WTC11 (cell line): ENCODE measurements around the gene AGBL1.

Experiments used
- CREM ChIP-seq: sonication (generic); formaldehyde crosslinking; IDR thresholded peaks from 2 replicates; pipeline ENCODE4 v1.8.1; 2022; ENCODE audit warnings: mild to moderate bottlenecking, missing genetic modification reagents, moderate library complexity
- FOXJ3 ChIP-seq: sonication (generic); formaldehyde crosslinking; IDR thresholded peaks from 2 replicates; pipeline ENCODE4 v1.9.0; 2021; ENCODE audit warnings: missing genetic modification reagents, mild to moderate bottlenecking, borderline replicate concordance
- MYBL2 ChIP-seq: sonication (generic); formaldehyde crosslinking; IDR thresholded peaks from 2 replicates; pipeline ENCODE4 v1.8.1; 2023; ENCODE audit warnings: mild to moderate bottlenecking, moderate library complexity, missing genetic modification reagents
- NR1H2 ChIP-seq: sonication (generic); formaldehyde crosslinking; IDR thresholded peaks from 2 replicates; pipeline ENCODE4 v1.9.0; 2021; ENCODE audit warnings: mild to moderate bottlenecking, moderate library complexity, missing genetic modification reagents
- SMAD3 ChIP-seq: sonication (generic); formaldehyde crosslinking; IDR thresholded peaks from 2 replicates; pipeline ENCODE4 v1.8.0; 2022; ENCODE audit warnings: missing genetic modification reagents, mild to moderate bottlenecking, borderline replicate concordance
- TCF7 ChIP-seq: sonication (generic); formaldehyde crosslinking; IDR thresholded peaks from 2 replicates; pipeline ENCODE4 v1.8.0; 2022; ENCODE audit warnings: mild to moderate bottlenecking, low read depth, missing genetic modification reagents, moderate library complexity
- TP53 ChIP-seq: sonication (generic); formaldehyde crosslinking; IDR thresholded peaks from 2 replicates; pipeline ENCODE4 v1.8.1; 2023; ENCODE audit warnings: mild to moderate bottlenecking, missing genetic modification reagents
- ZNF138 ChIP-seq: sonication (generic); formaldehyde crosslinking; conservative IDR thresholded peaks from 2 replicates; pipeline ENCODE4 v1.8.1; 2022; ENCODE audit warnings: mild to moderate bottlenecking, moderate library complexity, missing genetic modification reagents
- ZNF232 ChIP-seq: sonication (generic); formaldehyde crosslinking; IDR thresholded peaks from 2 replicates; pipeline ENCODE4 v1.8.0; 2022; ENCODE audit warnings: mild to moderate bottlenecking, missing genetic modification reagents
- ZNF317 ChIP-seq: sonication (generic); formaldehyde crosslinking; IDR thresholded peaks from 2 replicates; pipeline ENCODE4 v1.8.1; 2023; ENCODE audit warnings: low read depth, mild to moderate bottlenecking, moderate library complexity, missing genetic modification reagents, borderline replicate concordance
- TF ChIP-seq, protein P1 (sequence below): fragments of 200-600 bp; IDR thresholded peaks from 2 replicates; pipeline ENCODE4 v1.8.0; 2022; ENCODE audit warnings: antibody characterized with exemption
- TF ChIP-seq, protein P2 (sequence below): sonication (generic); formaldehyde crosslinking; IDR thresholded peaks from 2 replicates; pipeline ENCODE4 v1.8.1; 2023; ENCODE audit warnings: mild to moderate bottlenecking, missing genetic modification reagents, moderate library complexity

DNA sequence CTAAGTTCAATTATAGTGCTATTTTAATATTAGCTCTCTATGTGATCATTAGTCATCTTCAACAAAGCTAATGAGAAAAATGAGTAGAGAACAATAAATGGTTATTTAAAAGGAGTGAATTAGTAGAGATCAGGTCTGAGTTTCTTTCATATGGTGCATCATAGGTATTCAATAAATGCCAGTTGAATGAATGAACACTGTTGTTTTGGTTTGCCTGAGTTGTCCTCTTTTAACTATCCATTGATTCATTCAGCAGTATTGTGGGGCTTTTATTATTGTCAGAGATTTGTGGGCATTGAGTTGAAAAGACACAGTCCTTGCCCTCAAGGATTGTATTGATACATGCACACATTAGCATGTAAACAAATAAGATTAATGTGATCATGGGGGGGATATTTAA is 88.2 kb downstream of the AGBL1 start:
- TF ChIP-seq, protein P1, sequence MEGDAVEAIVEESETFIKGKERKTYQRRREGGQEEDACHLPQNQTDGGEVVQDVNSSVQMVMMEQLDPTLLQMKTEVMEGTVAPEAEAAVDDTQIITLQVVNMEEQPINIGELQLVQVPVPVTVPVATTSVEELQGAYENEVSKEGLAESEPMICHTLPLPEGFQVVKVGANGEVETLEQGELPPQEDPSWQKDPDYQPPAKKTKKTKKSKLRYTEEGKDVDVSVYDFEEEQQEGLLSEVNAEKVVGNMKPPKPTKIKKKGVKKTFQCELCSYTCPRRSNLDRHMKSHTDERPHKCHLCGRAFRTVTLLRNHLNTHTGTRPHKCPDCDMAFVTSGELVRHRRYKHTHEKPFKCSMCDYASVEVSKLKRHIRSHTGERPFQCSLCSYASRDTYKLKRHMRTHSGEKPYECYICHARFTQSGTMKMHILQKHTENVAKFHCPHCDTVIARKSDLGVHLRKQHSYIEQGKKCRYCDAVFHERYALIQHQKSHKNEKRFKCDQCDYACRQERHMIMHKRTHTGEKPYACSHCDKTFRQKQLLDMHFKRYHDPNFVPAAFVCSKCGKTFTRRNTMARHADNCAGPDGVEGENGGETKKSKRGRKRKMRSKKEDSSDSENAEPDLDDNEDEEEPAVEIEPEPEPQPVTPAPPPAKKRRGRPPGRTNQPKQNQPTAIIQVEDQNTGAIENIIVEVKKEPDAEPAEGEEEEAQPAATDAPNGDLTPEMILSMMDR, result no peak
- TF ChIP-seq, protein P2, sequence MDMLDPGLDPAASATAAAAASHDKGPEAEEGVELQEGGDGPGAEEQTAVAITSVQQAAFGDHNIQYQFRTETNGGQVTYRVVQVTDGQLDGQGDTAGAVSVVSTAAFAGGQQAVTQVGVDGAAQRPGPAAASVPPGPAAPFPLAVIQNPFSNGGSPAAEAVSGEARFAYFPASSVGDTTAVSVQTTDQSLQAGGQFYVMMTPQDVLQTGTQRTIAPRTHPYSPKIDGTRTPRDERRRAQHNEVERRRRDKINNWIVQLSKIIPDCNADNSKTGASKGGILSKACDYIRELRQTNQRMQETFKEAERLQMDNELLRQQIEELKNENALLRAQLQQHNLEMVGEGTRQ (CRISPR knock-in tag), result no peak
- TF ChIP-seq MYBL2 (no peak), CREM (no peak), SMAD3 (CRISPR knock-in tag) (no peak), ZNF317 (CRISPR knock-in tag) (no peak), ZNF138 (CRISPR knock-in tag) (no peak), FOXJ3 (CRISPR knock-in tag) (no peak), NR1H2 (CRISPR knock-in tag) (no peak), TP53 (CRISPR knock-in tag) (no peak), TCF7 (CRISPR knock-in tag) (no peak), ZNF232 (CRISPR knock-in tag) (no peak)
